Measurements from ENCODE around the gene IFIT1B.

- TF ChIP-seq CTCF (conservative IDR thresholded peaks at IDR 0.05; ENCODE audit: low read depth, low read length): no peak
- TF ChIP-seq EZH2 (IDR thresholded peaks at IDR 0.05; ENCODE audit: borderline replicate concordance, low read depth, low read length, poor library complexity, severe bottlenecking): no peak
These were observed 20.3 kb downstream of the IFIT1B start for GRCh38 chr10:89398003-89398749.

All from A673 (cell line).